Liver (tissue), 9 donors: ENCODE results near the gene DYNC1H1. TPM values are rescaled to one million over a fixed set of nuclear protein-coding genes. Genes with fewer than 3 reads are reported as not detected.

Source experiments
- DNase-seq: peaks from one replicate; pipeline ENCODE4 v3.0.0-alpha.2; 2017; ENCODE audit warnings: low spot score
- H3K27ac ChIP-seq, 2 donors: one replicate each; pipeline ENCODE4 v1.7.0; 2013; ENCODE audit warnings: inconsistent platforms in 2 of 2, low read length in 2 of 2, control low read depth in 1 of 2, low read depth in 1 of 2, mild to moderate bottlenecking in 1 of 2
- H3K27me3 ChIP-seq, 4 donors: one replicate each; pipeline versions ENCODE4 v1.6.1 to v1.7.0; 2013; ENCODE audit warnings: low read length in 3 of 4, inconsistent platforms in 1 of 4, mild to moderate bottlenecking in 1 of 4, moderate library complexity in 1 of 4; ENCODE audit not compliant: control insufficient read depth in 4 of 4, insufficient read depth in 4 of 4
- H3K36me3 ChIP-seq, 4 donors: one replicate each; pipeline versions ENCODE4 v1.6.1 to v1.7.0; 2013; ENCODE audit warnings: low read length in 3 of 4, mild to moderate bottlenecking in 3 of 4, low read depth in 1 of 4, moderate library complexity in 1 of 4; ENCODE audit not compliant: control insufficient read depth in 4 of 4, insufficient read depth in 3 of 4
- H3K4me1 ChIP-seq, 4 donors: one replicate each; pipeline versions ENCODE4 v1.6.1 to v1.7.0; 2013; ENCODE audit warnings: low read length in 3 of 4, mild to moderate bottlenecking in 3 of 4, moderate library complexity in 1 of 4; ENCODE audit not compliant: control insufficient read depth in 4 of 4, insufficient read depth in 4 of 4
- H3K4me3 ChIP-seq, 3 donors: one replicate each; pipeline versions ENCODE4 v1.6.1 to v1.7.0; 2013; ENCODE audit warnings: low read length in 3 of 3, control low read depth in 1 of 3, low read depth in 1 of 3, mild to moderate bottlenecking in 1 of 3
- H3K9ac ChIP-seq, 2 donors: one replicate each; pipeline ENCODE4 v1.7.0; 2013; ENCODE audit warnings: low read length in 2 of 2, mild to moderate bottlenecking in 2 of 2, moderate library complexity in 2 of 2, control low read depth in 1 of 2, low read depth in 1 of 2
- H3K9me3 ChIP-seq, 4 donors: one replicate each; pipeline versions ENCODE4 v1.6.1 to v1.7.0; 2013; ENCODE audit warnings: low read length in 3 of 4; ENCODE audit not compliant: control insufficient read depth in 4 of 4
- ATF3 ChIP-seq: IDR thresholded peaks from 2 replicates; pipeline ENCODE4 v1.6.1; 2016; ENCODE audit warnings: antibody characterized with exemption
- CTCF ChIP-seq: fragments of 150-350 bp; IDR thresholded peaks from 2 replicates; pipeline ENCODE4 v1.5.1; 2017; ENCODE audit warnings: improper control_type of control experiment, low read depth, low read length; ENCODE audit not compliant: missing input control
- EGR1 ChIP-seq, 2 donors: IDR thresholded peaks; 2 replicates each; pipeline ENCODE4 v1.6.1; 2016 to 2018; ENCODE audit warnings: antibody characterized with exemption in 2 of 2, low read depth in 2 of 2
- FOXA1 ChIP-seq: IDR thresholded peaks from 2 replicates; pipeline ENCODE4 v1.6.1; 2016; ENCODE audit warnings: antibody characterized with exemption
- FOXA2 ChIP-seq: IDR thresholded peaks from 2 replicates; pipeline ENCODE4 v1.6.1; 2016; ENCODE audit warnings: antibody characterized with exemption
- GABPA ChIP-seq, 2 donors: IDR thresholded peaks in 1 of 2; conservative IDR thresholded peaks in 1 of 2; 2 replicates each; pipeline ENCODE4 v1.6.1; 2016; ENCODE audit warnings: antibody characterized with exemption in 2 of 2, mild to moderate bottlenecking in 1 of 2, moderate library complexity in 1 of 2
- HNF4A ChIP-seq, 2 donors: conservative IDR thresholded peaks; 2 replicates each; pipeline ENCODE4 v1.6.1; 2016; ENCODE audit warnings: antibody characterized with exemption in 2 of 2, mild to moderate bottlenecking in 2 of 2
- HNF4G ChIP-seq: IDR thresholded peaks from 2 replicates; pipeline ENCODE4 v1.6.1; 2016; ENCODE audit warnings: antibody characterized with exemption
- JUND ChIP-seq, 2 donors: IDR thresholded peaks; 2 replicates each; pipeline ENCODE4 v1.6.1; 2016; ENCODE audit warnings: antibody characterized with exemption in 2 of 2
- MAX ChIP-seq: IDR thresholded peaks from 2 replicates; pipeline ENCODE4 v1.6.1; 2016; ENCODE audit warnings: antibody characterized with exemption
- NR2F2 ChIP-seq: IDR thresholded peaks from 2 replicates; pipeline ENCODE4 v1.6.1; 2016; ENCODE audit warnings: antibody characterized with exemption
- RAD21 ChIP-seq, 2 donors: IDR thresholded peaks; 2 replicates each; pipeline ENCODE4 v1.6.1; 2016; ENCODE audit warnings: antibody characterized with exemption in 2 of 2, mild to moderate bottlenecking in 2 of 2
- REST ChIP-seq: IDR thresholded peaks from 2 replicates; pipeline ENCODE4 v1.6.1; 2016; ENCODE audit warnings: antibody characterized with exemption, mild to moderate bottlenecking
- RXRA ChIP-seq, 2 donors: IDR thresholded peaks; 2 replicates each; pipeline ENCODE4 v1.6.1; 2017 to 2018; ENCODE audit warnings: antibody characterized with exemption in 2 of 2, mild to moderate bottlenecking in 1 of 2
- SP1 ChIP-seq: IDR thresholded peaks from 2 replicates; pipeline ENCODE4 v1.6.1; 2018; ENCODE audit warnings: antibody characterized with exemption, mild to moderate bottlenecking
- TAF1 ChIP-seq: conservative IDR thresholded peaks from 2 replicates; pipeline ENCODE4 v1.6.1; 2016; ENCODE audit warnings: antibody characterized with exemption, mild to moderate bottlenecking
- YY1 ChIP-seq: IDR thresholded peaks from 2 replicates; pipeline ENCODE4 v1.6.1; 2016; ENCODE audit warnings: antibody characterized with exemption, mild to moderate bottlenecking
- ZBTB33 ChIP-seq: IDR thresholded peaks from 2 replicates; pipeline ENCODE4 v1.6.1; 2016; ENCODE audit warnings: antibody characterized with exemption
- WGBS: extraction: QIAGEN DNeasy Blood & Tissue Kit; methylation state at CpG from one replicate; pipeline ENCODE4 v1.1.7; 2013; 5-methylcytosine and 5-hydroxymethylcytosine counted together
- polyA plus RNA-seq, 2 donors: library from polyadenylated mRNA; stranded (reverse) in 1 of 2; unstranded in 1 of 2; fragments of 200-250 nt in 1 of 2; fragments of >200 nt in 1 of 2; fragmentation: Nextera tagmentation in 1 of 2; extraction: Ambion mirVana in 1 of 2; gene quantifications; one replicate each; pipeline versions ENCODE4 v1.2.1 to v1.2.3, GENCODE V29; 2013 to 2015
- total RNA-seq, 2 donors: library from RNA; depleted of rRNA; stranded (reverse); fragments of >200 nt; gene quantifications; one replicate each; pipeline ENCODE4 v1.2.3, GENCODE V29; 2014
- donor health status: healthy.
- donor health status: healthy.
- donor health status: healthy.
- donor health status: healthy.
- donor health status: healthy.

DYNC1H1 gene
- total and polyA plus RNA-seq, 4 donors, result 50.3 to 201 (median 82.6) TPM

- no peak overlapping the region for H3K9ac ChIP-seq
- no peak overlapping the region for H3K27ac ChIP-seq
- peaks cover 17 to 48% (median 39%) of the 10 kb centered on the region in 4 donors for H3K36me3 ChIP-seq
- no peaks in the 10 kb centered on the region for H3K4me1 ChIP-seq
- WGBS, result 87% methylated on average over 11 of the region's 11 CpGs
- TF ChIP-seq ATF3 (no peak), JUND (IDR thresholded peaks at IDR 0.05) (no peak), YY1 (no peak), FOXA2 (no peak), TAF1 (no peak), REST (no peak), HNF4G (no peak), HNF4A (conservative IDR thresholded peaks at IDR 0.05) (no peak), NR2F2 (no peak), MAX (no peak), CTCF (no peak), EGR1 (IDR thresholded peaks at IDR 0.05; ENCODE audit: low read depth in 2 of 2) (no peak), RXRA (IDR thresholded peaks at IDR 0.05) (no peak), SP1 (no peak), GABPA (IDR thresholded peaks at IDR 0.05 in 1 of 2, conservative IDR thresholded peaks at IDR 0.05 in 1 of 2) (no peak), ZBTB33 (no peak), RAD21 (IDR thresholded peaks at IDR 0.05) (no peak)
- H3K9me3 ChIP-seq, result no peaks in the 10 kb centered on the region
- no peak for DNase-seq
- no peak overlapping the region for H3K4me3 ChIP-seq
- H3K27me3 ChIP-seq, result no peaks in the 10 kb centered on the region
These were observed 86.3 kb downstream of the DYNC1H1 start for GRCh38 chr14:102050625-102051024.

GRCh38 chr14:102052522-102052921, 88.1 kb downstream of the DYNC1H1 start:
- no peak for DNase-seq
- Histone ChIP-seq H3K9me3 (no peaks in the 10 kb centered on the region), H3K27me3 (no peaks in the 10 kb centered on the region), H3K4me3 (no peak overlapping the region), H3K4me1 (no peaks in the 10 kb centered on the region), H3K36me3 (peaks cover 14 to 45% (median 39%) of the 10 kb centered on the region in 4 donors), H3K9ac (no peak overlapping the region), H3K27ac (no peak overlapping the region)
- WGBS, result 93% methylated on average over 10 of the region's 10 CpGs
- TF ChIP-seq JUND (IDR thresholded peaks at IDR 0.05) (no peak), HNF4A (conservative IDR thresholded peaks at IDR 0.05) (no peak), YY1 (no peak), FOXA1 (no peak), RXRA (IDR thresholded peaks at IDR 0.05) (no peak), REST (no peak), SP1 (no peak), CTCF (no peak), RAD21 (IDR thresholded peaks at IDR 0.05) (no peak)
